G401.6 (cell line): Measurements from ENCODE around the gene GPR119.
"Not testable (repeated sequence)": the region's sequence is repeated elsewhere in the genome, so short reads cannot be mapped to it uniquely, and the experiment has no call there.

Source experiments
- FAIRE-seq: peaks from 2 replicates; lab custom pipeline; 2012; peaks lifted over from hg19 to GRCh38; lab: Jason Lieb, UNC

Gene GPR119

DNA sequence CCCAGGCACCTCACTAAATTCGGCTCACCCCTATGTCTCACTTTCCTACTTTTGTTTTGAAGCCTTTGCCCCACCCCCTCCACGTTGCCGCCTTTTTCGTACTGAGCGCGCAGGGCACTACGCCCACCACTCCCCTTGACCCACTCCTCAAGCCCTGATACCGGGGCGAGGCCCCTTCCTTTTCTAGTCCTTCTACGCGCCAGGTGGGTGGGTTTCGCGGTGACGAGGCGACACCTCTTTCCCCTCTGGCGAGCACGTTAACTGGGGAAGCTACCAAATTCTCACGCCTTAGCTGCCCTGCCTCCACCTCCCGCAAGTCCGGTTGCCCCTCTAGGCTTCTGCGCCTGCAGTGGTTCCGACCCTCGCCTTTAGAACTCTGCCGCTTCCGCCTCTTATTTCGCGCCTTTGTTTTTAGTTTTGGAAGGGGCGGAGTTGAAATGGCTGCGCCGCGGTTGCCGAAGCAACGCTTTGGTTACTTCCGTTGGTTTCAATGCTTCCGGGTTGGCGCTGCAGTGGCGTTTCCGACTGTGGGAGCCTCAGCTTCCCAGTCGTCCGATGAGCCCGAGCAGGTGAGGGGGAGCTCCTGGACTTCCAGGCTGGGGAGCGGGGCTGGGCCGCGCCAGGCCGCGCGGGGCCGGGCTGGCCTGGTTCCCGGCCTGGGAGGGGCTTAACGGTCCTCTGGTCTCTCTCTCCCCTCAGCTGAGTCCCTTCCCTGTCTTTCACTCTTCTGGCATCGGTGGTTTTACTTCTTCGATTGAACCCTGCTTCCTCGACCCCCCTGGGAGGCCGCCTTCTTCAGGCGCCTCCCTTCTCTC lies 45.9 kb downstream of the GPR119 start, which contains the start of gene SLC25A14:
TSS of gene SLC25A14 (plus strand) at position 512 of the 815 bp plus-strand sequence. CDS start 360 bp downstream, outside the sequence.
- FAIRE-seq: peak; percentile 84

DNA sequence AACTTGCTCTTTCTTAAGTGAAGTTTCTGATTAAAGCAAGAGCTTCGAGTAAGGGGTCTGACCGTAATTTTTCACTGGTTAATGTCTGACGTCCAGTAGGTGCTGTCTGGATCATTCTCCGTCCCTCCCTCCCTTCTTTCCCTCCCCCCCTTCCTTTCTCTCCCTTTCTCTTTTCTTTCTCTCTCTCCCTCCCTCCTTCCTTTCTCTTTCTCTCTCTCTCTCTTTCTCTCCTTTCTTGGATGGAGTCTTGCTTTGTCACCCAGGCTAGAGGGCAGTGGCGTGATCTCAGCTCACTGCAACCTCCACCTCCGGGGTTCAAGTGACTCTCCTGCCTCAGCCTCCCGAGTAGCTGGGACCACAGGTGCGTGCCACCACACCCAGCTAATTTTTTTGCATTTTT lies 46.6 kb downstream of the GPR119 start:
- not testable (repeated sequence) for FAIRE-seq

- no peak for FAIRE-seq
Measured at GRCh38 chrX:130336531-130336930, 48.9 kb downstream of the GPR119 start.
